Muscle layer of colon (tissue), 2 donors: ENCODE results near the gene CUX1.

Experiments used
- H3K27ac ChIP-seq: one replicate; pipeline ENCODE4 v1.7.0; 2013; ENCODE audit warnings: low read depth, mild to moderate bottlenecking, low read length, moderate library complexity
- H3K27me3 ChIP-seq, 2 donors: one replicate each; pipeline ENCODE4 v1.7.0; 2013; ENCODE audit warnings: low read length in 2 of 2, mild to moderate bottlenecking in 2 of 2; ENCODE audit not compliant: insufficient read depth in 2 of 2, control insufficient read depth in 1 of 2
- H3K36me3 ChIP-seq: one replicate; pipeline ENCODE4 v1.7.0; 2013; ENCODE audit warnings: mild to moderate bottlenecking, low read length; ENCODE audit not compliant: insufficient read depth
- H3K4me1 ChIP-seq: one replicate; pipeline ENCODE4 v1.7.0; 2013; ENCODE audit warnings: mild to moderate bottlenecking, low read length; ENCODE audit not compliant: insufficient read depth
- H3K4me3 ChIP-seq, 2 donors: one replicate each; pipeline ENCODE4 v1.7.0; 2013; ENCODE audit warnings: low read length in 2 of 2, low read depth in 1 of 2, mild to moderate bottlenecking in 1 of 2, moderate library complexity in 1 of 2
- H3K9ac ChIP-seq: one replicate; pipeline ENCODE4 v1.7.0; 2013; ENCODE audit warnings: low read length
- H3K9me3 ChIP-seq: one replicate; pipeline ENCODE4 v1.7.0; 2013; ENCODE audit warnings: mild to moderate bottlenecking, low read length
- donor health status: abdominal sarcoma.
- donor health status: Adenocarcinoma of cecum.

CUX1 gene

GRCh38 chr7:101896941-101897340, 79.5 kb downstream of the CUX1 start:
- H3K4me1 ChIP-seq = peaks cover 69% of the 10 kb centered on the region

GRCh38 chr7:101898106-101898505, 80.7 kb downstream of the CUX1 start:
- H3K27me3 ChIP-seq = no peaks in the 10 kb centered on the region
- H3K9me3 ChIP-seq = no peaks in the 10 kb centered on the region
- H3K27ac ChIP-seq = peak overlapping the region; percentile 59
- H3K4me3 ChIP-seq = no peak overlapping the region
- H3K4me1 ChIP-seq = peaks cover 68% of the 10 kb centered on the region
- H3K36me3 ChIP-seq = no peaks in the 10 kb centered on the region
- no peak overlapping the region for H3K9ac ChIP-seq

More at GRCh38 chr7:101896941-101897340, 79.5 kb downstream of the CUX1 start:
- no peaks in the 10 kb centered on the region for H3K9me3 ChIP-seq
- no peak overlapping the region for H3K4me3 ChIP-seq
- no peaks in the 10 kb centered on the region for H3K36me3 ChIP-seq
- no peak overlapping the region for H3K27ac ChIP-seq
- H3K27me3 ChIP-seq = no peaks in the 10 kb centered on the region
- no peak overlapping the region for H3K9ac ChIP-seq

GRCh38 chr7:101899616-101900015, 82.2 kb downstream of the CUX1 start:
- no peaks in the 10 kb centered on the region for H3K9me3 ChIP-seq
- H3K9ac ChIP-seq = peak overlapping the region; percentile 79
- H3K4me1 ChIP-seq = peaks cover 59% of the 10 kb centered on the region
- H3K36me3 ChIP-seq = no peaks in the 10 kb centered on the region
- H3K27me3 ChIP-seq = no peaks in the 10 kb centered on the region
- H3K4me3 ChIP-seq = peak overlapping the region in 1 of 2 donors; percentile 55
- peak overlapping the region; percentile 76 for H3K27ac ChIP-seq

- Histone ChIP-seq H3K4me1 (peaks cover 59% of the 10 kb centered on the region), H3K27me3 (no peaks in the 10 kb centered on the region), H3K9me3 (no peaks in the 10 kb centered on the region), H3K36me3 (no peaks in the 10 kb centered on the region), H3K9ac (peak overlapping the region; percentile 79), H3K27ac (peak overlapping the region; percentile 76), H3K4me3 (peak overlapping the region; percentile 4 to 55)
These were observed 82.7 kb downstream of the CUX1 start for GRCh38 chr7:101900103-101900502.

GRCh38 chr7:101901661-101902491, 84.5 kb downstream of the CUX1 start:
- H3K9ac ChIP-seq = no peak overlapping the region
- H3K4me1 ChIP-seq = peaks cover 50% of the 10 kb centered on the region
- H3K27ac ChIP-seq = peak overlapping the region; percentile 51
- no peaks in the 10 kb centered on the region for H3K27me3 ChIP-seq
- H3K9me3 ChIP-seq = no peaks in the 10 kb centered on the region
- no peaks in the 10 kb centered on the region for H3K36me3 ChIP-seq
- no peak overlapping the region for H3K4me3 ChIP-seq

- H3K9ac ChIP-seq = no peak overlapping the region
- peaks cover 43% of the 10 kb centered on the region for H3K4me1 ChIP-seq
- no peaks in the 10 kb centered on the region for H3K36me3 ChIP-seq
- H3K4me3 ChIP-seq = no peak overlapping the region
- H3K9me3 ChIP-seq = no peaks in the 10 kb centered on the region
- no peaks in the 10 kb centered on the region for H3K27me3 ChIP-seq
- H3K27ac ChIP-seq = peak overlapping the region; percentile 51
These were observed 85.5 kb downstream of the CUX1 start for GRCh38 chr7:101902680-101903514.

- Histone ChIP-seq H3K9me3 (no peaks in the 10 kb centered on the region), H3K27me3 (no peaks in the 10 kb centered on the region), H3K27ac (no peak overlapping the region), H3K4me3 (no peak overlapping the region), H3K36me3 (no peaks in the 10 kb centered on the region), H3K4me1 (peaks cover 38% of the 10 kb centered on the region), H3K9ac (no peak overlapping the region)
These were observed 86.1 kb downstream of the CUX1 start for GRCh38 chr7:101903515-101903868.

GRCh38 chr7:101904019-101904418, 86.6 kb downstream of the CUX1 start:
- Histone ChIP-seq H3K4me3 (no peak overlapping the region), H3K9me3 (no peaks in the 10 kb centered on the region), H3K27me3 (no peaks in the 10 kb centered on the region), H3K4me1 (peaks cover 33% of the 10 kb centered on the region), H3K27ac (no peak overlapping the region), H3K36me3 (no peaks in the 10 kb centered on the region), H3K9ac (no peak overlapping the region)

- H3K9ac ChIP-seq = no peak overlapping the region
- H3K27me3 ChIP-seq = no peaks in the 10 kb centered on the region
- H3K9me3 ChIP-seq = no peaks in the 10 kb centered on the region
- H3K36me3 ChIP-seq = no peaks in the 10 kb centered on the region
- peaks cover 23% of the 10 kb centered on the region for H3K4me1 ChIP-seq
- peak overlapping the region; percentile 29 for H3K27ac ChIP-seq
- H3K4me3 ChIP-seq = no peak overlapping the region
These were observed 87.9 kb downstream of the CUX1 start for GRCh38 chr7:101905203-101905865.

- Histone ChIP-seq H3K36me3 (no peaks in the 10 kb centered on the region), H3K9ac (no peak overlapping the region), H3K4me1 (peaks cover 20% of the 10 kb centered on the region), H3K4me3 (no peak overlapping the region), H3K27ac (no peak overlapping the region), H3K9me3 (no peaks in the 10 kb centered on the region), H3K27me3 (no peaks in the 10 kb centered on the region)
These were observed 89.1 kb downstream of the CUX1 start for GRCh38 chr7:101906291-101907240.
